MCF 10A (cell line): ENCODE results near the gene IDH2. TPM values are rescaled to one million over a fixed set of nuclear protein-coding genes. Genes with fewer than 3 reads are reported as not detected.
"Not testable (repeated sequence)": the region's sequence is repeated elsewhere in the genome, so short reads cannot be mapped to it uniquely, and the experiment has no call there.

Experiments used
- BruUV-seq: library from RNA; stranded (reverse); fragments of 400-500 nt; replicated peaks from 2 replicates; lab custom pipeline; 2021; lab: Mats Ljungman, UMichigan
- CTCF ChIA-PET: fragments of 300-600 bp; sonication (Branson Sonifier 250); formaldehyde crosslinking; extraction: SDS; loops from one replicate; lab custom pipeline; 2021; ENCODE audit warnings: antibody characterized with exemption, inconsistent platforms; lab: Yijun Ruan, JAX
- POLR2A ChIA-PET: fragments of 300-600, 350-650 bp; sonication (Branson Sonifier 250); formaldehyde crosslinking; extraction: SDS; loops from one replicate; lab custom pipeline; 2020; ENCODE audit warnings: antibody characterized with exemption, inconsistent platforms; lab: Yijun Ruan, JAX
- DNase-seq: peaks from one replicate; pipeline ENCODE4 v3.0.0-alpha.2; 2018; ENCODE audit not compliant: unreplicated experiment
- H3K27ac Mint-ChIP-seq: one replicate; pipeline ENCODE4 v1.8.0; 2022; ENCODE audit warnings: mild to moderate bottlenecking, low read depth, mixed read lengths; ENCODE audit not compliant: unreplicated experiment
- H3K27me3 Mint-ChIP-seq: one replicate; pipeline ENCODE4 v1.8.0; 2022; ENCODE audit warnings: mixed read lengths; ENCODE audit not compliant: insufficient read depth, unreplicated experiment
- H3K36me3 Mint-ChIP-seq: one replicate; pipeline ENCODE4 v1.8.0; 2022; ENCODE audit warnings: mild to moderate bottlenecking, moderate library complexity, mixed read lengths; ENCODE audit not compliant: insufficient read depth, unreplicated experiment
- H3K4me1 Mint-ChIP-seq: one replicate; pipeline ENCODE4 v1.8.0; 2022; ENCODE audit warnings: mixed read lengths; ENCODE audit not compliant: insufficient read depth, unreplicated experiment
- H3K4me3 Mint-ChIP-seq: one replicate; pipeline ENCODE4 v1.8.0; 2022; ENCODE audit warnings: mild to moderate bottlenecking, moderate library complexity, mixed read lengths; ENCODE audit not compliant: unreplicated experiment
- H3K9me3 Mint-ChIP-seq: one replicate; pipeline ENCODE4 v1.8.0; 2022; ENCODE audit warnings: mixed read lengths; ENCODE audit not compliant: unreplicated experiment
- CTCF ChIP-seq: fragments of 200-600 bp; IDR thresholded peaks from one replicate; pipeline ENCODE4 v1.8.0; 2022; ENCODE audit warnings: antibody characterized with exemption, mild to moderate bottlenecking; ENCODE audit not compliant: unreplicated experiment
- intact Hi-C: fragments of 100-400 bp; cut with micrococcal nuclease; formaldehyde crosslinking; loops from 2 replicates; pipeline ENCODE4 v1.14.1; 2022
- total RNA-seq: library from RNA; stranded (reverse); gene quantifications from 2 replicates; pipeline ENCODE4 v1.2.3, GENCODE V29; 2022

The IDH2 gene
- total RNA-seq, 1 experiment from 2014 or later, result 10.2 TPM

DNA sequence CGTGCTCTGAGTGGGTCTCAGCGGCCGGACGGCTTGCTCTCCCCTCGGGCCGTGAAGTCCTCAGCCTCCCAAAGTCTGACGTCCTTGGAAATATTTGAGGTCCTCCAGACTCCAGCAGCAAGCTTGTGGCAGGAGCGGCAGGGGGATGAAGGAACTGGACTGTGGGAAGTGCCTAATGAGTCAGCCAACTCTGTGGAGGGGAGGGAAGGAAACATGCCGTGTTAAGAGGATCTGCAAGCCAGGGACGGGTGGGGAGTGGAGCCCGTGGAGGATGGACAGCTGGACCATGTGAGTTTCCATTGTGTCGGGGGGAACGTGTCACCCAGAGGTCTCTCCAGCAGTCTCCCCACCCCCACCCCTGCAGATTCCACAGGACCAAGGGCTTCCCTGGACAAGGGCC is 39.4 kb upstream of the IDH2 start:
- Mint-ChIP-seq H3K27me3 (no peaks in the 10 kb centered on the region), H3K4me1 (no peaks in the 10 kb centered on the region), H3K27ac (no peak overlapping the region), H3K36me3 (no peaks in the 10 kb centered on the region), H3K9me3 (no peaks in the 10 kb centered on the region), H3K4me3 (no peak overlapping the region)
- TF ChIP-seq CTCF, result no peak
- intact Hi-C loops, result no loop called here
- BruUV-seq, result no TSS peak
- ChIA-PET CTCF (interaction anchor here (0.6 to 3.7 kb wide), 11 partner anchors 12 to 1536 kb away, joined by 3 to 32 read pairs (median 5); partner anchors contain the start of genes CIB1 and GDPGP1), POLR2A (interaction anchor here (0.7 kb wide), 1 partner anchor 43 kb away, joined by 4 read pairs; no protein-coding TSS in a partner anchor)
- no peak for DNase-seq

GRCh38 chr15:90139549-90139948 is 37.3 kb upstream of the IDH2 start:
- BruUV-seq, H3K9me3 Mint-ChIP-seq, H3K4me1 Mint-ChIP-seq, H3K36me3 Mint-ChIP-seq, H3K4me3 Mint-ChIP-seq, intact Hi-C loops, POLR2A ChIA-PET, H3K27ac Mint-ChIP-seq, H3K27me3 Mint-ChIP-seq, DNase-seq: not testable (repeated sequence)
- CTCF ChIA-PET, result interaction anchor here (1.4 kb wide), 1 partner anchor 82 kb away, joined by 4 read pairs; no protein-coding TSS in a partner anchor

DNA sequence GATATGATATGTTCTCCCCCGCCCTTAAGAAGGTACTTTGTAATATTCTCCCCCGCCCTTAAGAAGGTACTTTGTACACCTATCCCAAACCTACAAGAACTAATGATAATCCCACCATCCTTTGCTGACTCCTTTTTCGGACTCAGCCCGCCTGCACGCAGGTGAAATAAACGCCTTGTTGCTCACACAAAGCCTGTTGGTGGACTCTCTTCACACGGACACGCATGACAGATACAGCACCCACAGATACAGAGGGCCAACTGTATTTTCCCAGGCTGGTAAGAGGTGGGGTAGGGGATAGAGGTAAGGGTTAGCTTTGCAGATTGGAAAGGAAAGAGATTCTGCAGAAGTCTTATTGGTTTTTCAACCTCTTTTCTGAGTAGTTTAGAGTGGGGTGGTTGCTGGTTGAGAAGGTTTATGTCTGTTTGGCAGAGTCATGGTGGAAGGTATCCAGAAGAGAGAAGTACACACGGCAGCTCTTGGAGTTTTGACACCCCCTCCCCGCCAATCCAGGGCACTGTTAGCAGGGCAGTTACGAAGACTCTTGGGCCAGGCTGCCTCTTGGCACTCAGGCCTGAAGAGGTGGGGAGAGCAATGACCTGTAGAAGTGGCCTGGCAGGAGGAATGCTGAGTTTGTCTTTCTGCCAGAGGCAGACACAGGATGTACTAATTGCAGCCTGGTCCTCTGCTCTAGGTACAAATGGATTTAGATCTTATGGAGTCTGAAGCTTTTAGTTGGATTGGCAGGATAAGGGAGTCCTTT is 36.0 kb upstream of the IDH2 start:
- H3K27me3 Mint-ChIP-seq, result peaks cover 15% of the 10 kb centered on the region
- ChIA-PET POLR2A (interaction anchor here (1.1 kb wide), 1 partner anchor 95 kb away, joined by 3 read pairs; no protein-coding TSS in a partner anchor), CTCF (interaction anchor here (0.6 to 1.4 kb wide), 3 partner anchors 84 to 376 kb away, joined by 3 to 5 read pairs (median 4); no protein-coding TSS in a partner anchor)
- no TSS peak for BruUV-seq
- no peak for TF ChIP-seq CTCF
- H3K36me3 Mint-ChIP-seq, result no peaks in the 10 kb centered on the region
- H3K27ac Mint-ChIP-seq, result no peak overlapping the region
- no peak for DNase-seq
- intact Hi-C loops, result no loop called here
- no peaks in the 10 kb centered on the region for H3K4me1 Mint-ChIP-seq
- no peaks in the 10 kb centered on the region for H3K9me3 Mint-ChIP-seq
- no peak overlapping the region for H3K4me3 Mint-ChIP-seq

DNA sequence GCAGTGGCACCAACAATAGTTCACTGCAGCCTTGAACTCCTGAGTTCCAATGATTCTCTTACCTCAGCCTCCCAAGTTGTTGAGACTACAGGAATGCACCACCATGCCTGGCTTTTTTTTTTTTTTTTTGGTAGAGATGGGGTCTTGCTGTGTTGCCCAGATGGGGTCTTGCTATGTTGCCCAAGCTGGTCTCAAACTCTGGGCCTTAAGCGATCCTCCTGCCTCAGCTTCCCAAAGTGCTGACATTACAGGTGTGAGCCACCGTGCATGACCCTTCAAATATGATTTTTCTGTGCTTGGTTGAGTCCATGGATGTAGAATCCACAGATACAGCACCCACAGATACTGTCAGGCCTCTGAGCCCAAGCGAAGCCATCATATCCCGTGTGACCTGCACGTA is 30.2 kb upstream of the IDH2 start:
- Mint-ChIP-seq H3K27ac (no peak overlapping the region), H3K27me3 (peaks cover 28% of the 10 kb centered on the region), H3K4me1 (no peaks in the 10 kb centered on the region), H3K9me3 (no peaks in the 10 kb centered on the region), H3K36me3 (no peaks in the 10 kb centered on the region), H3K4me3 (no peak overlapping the region)
- CTCF ChIA-PET, result no interaction called here
- no peak for TF ChIP-seq CTCF
- no peak for DNase-seq
- intact Hi-C loops, result no loop called here
- no TSS peak for BruUV-seq
- POLR2A ChIA-PET, result no interaction called here
